SK-N-MC (cell line): ENCODE measurements around the gene FUCA1.

ENCODE experiments used
- DNase-seq: peaks from one replicate; pipeline ENCODE4 v3.0.0-alpha.2; 2011; ENCODE audit warnings: low read depth, low spot score
- H3K27ac ChIP-seq: fragments of 200-600 bp; sonication (generic); 2 replicates; pipeline ENCODE4 v1.5.1; 2016; ENCODE audit warnings: mixed run types
- H3K36me3 ChIP-seq: fragments of 200-600 bp; sonication (generic); 2 replicates; pipeline ENCODE4 v1.6.1; 2017; ENCODE audit warnings: antibody characterized with exemption, low read length, mixed read lengths; ENCODE audit not compliant: insufficient read depth
- H3K4me3 ChIP-seq: fragments of 200-600 bp; sonication (generic); 2 replicates; pipeline ENCODE4 v1.5.1; 2016
- H3K9ac ChIP-seq: fragments of 200-600 bp; sonication (generic); 2 replicates; pipeline ENCODE4 v1.8.0; 2017; ENCODE audit warnings: mixed run types, mixed read lengths; ENCODE audit not compliant: insufficient read length
- H3K9me3 ChIP-seq: fragments of 200-600 bp; sonication (generic); 2 replicates; pipeline ENCODE4 v1.6.1; 2017; ENCODE audit warnings: low read depth, mild to moderate bottlenecking, antibody characterized with exemption, low read length, moderate library complexity, mixed read lengths
- EZH2 ChIP-seq: fragments of 200-600 bp; sonication (generic); IDR thresholded peaks from one replicate; pipeline ENCODE4 v1.6.1; 2017; ENCODE audit warnings: antibody characterized with exemption
- FOXP2 ChIP-seq: optimal IDR thresholded peaks from 2 replicates; pipeline ENCODE3; 2011; ENCODE audit warnings: mild to moderate bottlenecking, moderate library complexity; ENCODE audit not compliant: insufficient read depth; ENCODE audit errors: extremely low read length, control extremely low read depth
- POLR2AphosphoS5 ChIP-seq: IDR thresholded peaks from 2 replicates; pipeline ENCODE4 v1.6.1; 2012; ENCODE audit warnings: mild to moderate bottlenecking, low read depth, low read length, borderline replicate concordance

Gene FUCA1

GRCh38 chr1:23799255-23799569 lies 68.9 kb downstream of the FUCA1 start:
- Histone ChIP-seq H3K4me3 (peak overlapping the region; percentile 82; the same call in 1 of the 2 replicates), H3K36me3 (peaks cover 3% of the 10 kb centered on the region; the same call in 1 of the 2 replicates), H3K27ac (no peak overlapping the region), H3K9ac (no peak overlapping the region), H3K9me3 (no peaks in the 10 kb centered on the region)
- TF ChIP-seq EZH2 (no peak), FOXP2 (no peak), POLR2AphosphoS5 (no peak)
- no peak for DNase-seq

GRCh38 chr1:23798662-23799142 lies 69.4 kb downstream of the FUCA1 start:
- Histone ChIP-seq H3K9ac (no peak overlapping the region), H3K4me3 (no peak overlapping the region), H3K36me3 (peaks cover 4% of the 10 kb centered on the region; the same call in 1 of the 2 replicates), H3K27ac (no peak overlapping the region), H3K9me3 (no peaks in the 10 kb centered on the region)
- no peak for DNase-seq
- TF ChIP-seq FOXP2 (no peak), POLR2AphosphoS5 (no peak; the same call in 1 of the 2 replicates), EZH2 (no peak)

GRCh38 chr1:23797478-23798448 lies 70.3 kb downstream of the FUCA1 start:
- no peak overlapping the region for H3K27ac ChIP-seq
- no peaks in the 10 kb centered on the region for H3K9me3 ChIP-seq
- no peak for TF ChIP-seq EZH2
- TF ChIP-seq FOXP2, result no peak
- TF ChIP-seq POLR2AphosphoS5, result no peak
- H3K36me3 ChIP-seq, result peaks cover 4% of the 10 kb centered on the region; the same call in 1 of the 2 replicates
- no peak overlapping the region for H3K9ac ChIP-seq
- no peak for DNase-seq
- H3K4me3 ChIP-seq, result no peak overlapping the region

- H3K9ac ChIP-seq, result no peak overlapping the region
- DNase-seq, result no peak
- TF ChIP-seq EZH2 (no peak), POLR2AphosphoS5 (0 out of 2 replicates have a peak, but pooled peaks have one; percentile 20), FOXP2 (no peak)
- H3K27ac ChIP-seq, result no peak overlapping the region
- no peaks in the 10 kb centered on the region for H3K9me3 ChIP-seq
- no peak overlapping the region for H3K4me3 ChIP-seq
- H3K36me3 ChIP-seq, result peaks cover 4% of the 10 kb centered on the region; the same call in 1 of the 2 replicates
These were observed 71.4 kb downstream of the FUCA1 start for GRCh38 chr1:23796466-23797271.

GRCh38 chr1:23795676-23796465 lies 72.2 kb downstream of the FUCA1 start:
- TF ChIP-seq EZH2 (no peak), POLR2AphosphoS5 (no peak), FOXP2 (no peak)
- no peak for DNase-seq
- H3K27ac ChIP-seq, result peak overlapping the region; percentile 42; the same call in 1 of the 2 replicates

More at GRCh38 chr1:23795676-23796465, 72.2 kb downstream of the FUCA1 start:
- Histone ChIP-seq H3K4me3 (no peak overlapping the region), H3K36me3 (peaks cover 4% of the 10 kb centered on the region; the same call in 1 of the 2 replicates), H3K9me3 (no peaks in the 10 kb centered on the region), H3K9ac (no peak overlapping the region)
